ENCODE data around the gene EED. TPM values are rescaled to one million over a fixed set of nuclear protein-coding genes. Genes with fewer than 3 reads are reported as not detected.

Gene EED
- total RNA-seq (2022; extraction: Qiagen RNA extraction; ENCODE audit: low read depth) = 24.4 to 28.0 TPM (median 24.8 TPM) in 5 replicates

GRCh38 chr11:86244522-86245368 lies at the start of gene EED:
Gene EED (plus strand): TSS chr11:86244753. CDS start chr11:86245230, 477 bp downstream.

GRCh38 chr11:86302092-86302793 lies 57.7 kb downstream of the EED start, which contains the start of gene HIKESHI:
Gene HIKESHI (plus strand): TSS chr11:86302240. CDS start chr11:86302449, 209 bp downstream.

Other genes starting within 250 kb of the EED start
- gene PICALM, start 175.7 kb upstream of the EED start, total RNA-seq (2022; extraction: Qiagen RNA extraction; ENCODE audit: low read depth) = 62.3 to 87.7 TPM (median 81.9 TPM) in 5 replicates
- gene HIKESHI, start 57.5 kb downstream of the EED start, total RNA-seq (2022; extraction: Qiagen RNA extraction; ENCODE audit: low read depth) = 38.5 to 43.6 TPM (median 40.7 TPM) in 5 replicates
- 0.17 to 0.33 TPM (median 0.27 TPM) in 4 of 5 replicates, not detected in the other for gene CCDC81, start 130.1 kb downstream of the EED start, total RNA-seq (2022; extraction: Qiagen RNA extraction; ENCODE audit: low read depth)

All from A549 treated with GW870086 at 1 μM for 4 hours (cell line).